Choroid plexus epithelial cell (primary cell): ENCODE data around the gene CCNJ.
"Not testable (repeated sequence)": the region's sequence is repeated elsewhere in the genome, so short reads cannot be mapped to it uniquely, and the experiment has no call there.

Experiments
- DNase-seq: peaks from one replicate; pipeline ENCODE4 v3.0.0-alpha.2; 2010; ENCODE audit warnings: low read depth
- H3K4me3 ChIP-seq: 2 replicates; pipeline ENCODE4 v1.5.1; 2011; ENCODE audit warnings: low read depth, mild to moderate bottlenecking, control low read depth, low read length, moderate library complexity
- CTCF ChIP-seq: conservative IDR thresholded peaks from 2 replicates; pipeline ENCODE4 v1.5.1; 2011; ENCODE audit warnings: low read depth, mild to moderate bottlenecking, control low read depth, inconsistent platforms, low read length, moderate library complexity

Gene CCNJ

DNA sequence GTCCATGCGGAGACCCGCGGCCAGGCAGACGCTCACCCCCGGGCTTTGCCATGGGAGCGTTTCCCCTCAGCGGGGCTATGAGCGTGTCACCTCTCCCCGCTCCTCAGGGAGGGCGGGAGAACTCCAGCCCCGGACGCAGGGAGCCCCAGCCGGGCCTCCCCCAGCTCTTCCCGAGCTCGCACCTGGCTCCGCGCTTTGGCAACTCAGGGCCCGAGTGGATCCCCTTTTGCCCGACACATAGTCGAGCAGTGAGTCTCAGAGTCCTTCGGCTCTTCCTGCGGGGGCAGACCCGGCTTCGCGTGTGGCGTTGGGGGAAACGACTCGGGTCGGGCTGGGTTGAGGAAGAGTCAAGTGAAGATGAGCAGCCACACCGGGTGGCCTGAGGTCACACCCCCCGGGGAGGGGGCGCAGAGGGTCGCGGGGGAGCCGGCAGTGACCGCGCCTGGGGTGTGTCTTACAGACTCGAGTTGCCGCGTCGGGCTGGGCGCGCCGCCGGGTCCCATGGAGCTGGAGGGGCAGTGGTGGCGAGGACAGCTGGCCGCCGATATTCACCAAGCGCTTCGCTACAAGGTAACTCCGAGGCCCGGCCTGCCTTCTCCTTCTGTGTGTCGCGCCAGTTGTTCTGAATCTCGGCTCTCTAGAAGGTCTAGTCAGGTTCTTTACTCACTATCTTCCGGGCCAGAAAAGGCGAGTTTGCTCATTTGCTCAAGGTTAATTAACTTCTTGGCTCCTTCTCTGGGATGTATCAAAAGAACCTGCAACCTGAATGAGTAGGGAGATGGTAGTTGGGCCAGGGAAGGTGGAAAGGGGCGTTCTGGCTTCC lies 721 bp downstream of the CCNJ start:
- H3K4me3 ChIP-seq, result peak overlapping the region; percentile 81
- peak; percentile 43 for DNase-seq
- TF ChIP-seq CTCF, result no peak

DNA sequence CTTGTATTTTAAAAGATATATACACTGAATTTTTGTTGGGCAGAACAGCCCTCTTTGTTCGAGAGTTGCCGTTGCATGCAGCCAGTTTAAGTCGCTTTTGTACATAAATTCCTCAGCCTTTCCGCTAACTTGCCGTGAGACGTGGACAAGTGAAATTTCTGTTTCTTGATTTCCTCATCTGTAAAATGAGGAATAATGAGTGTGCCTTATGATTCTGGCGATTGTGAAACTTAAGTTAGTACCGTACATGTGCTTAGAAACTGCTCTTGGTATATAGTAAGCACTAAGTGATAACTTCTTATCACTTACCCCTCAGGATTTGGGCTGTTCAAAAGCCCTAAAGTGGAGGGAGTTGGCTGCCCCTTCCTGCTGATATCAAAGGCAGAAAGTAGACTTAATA lies 1.4 kb downstream of the CCNJ start:
- TF ChIP-seq CTCF, result no peak
- DNase-seq, result peak; percentile 69
- peak overlapping the region; percentile 81 for H3K4me3 ChIP-seq

GRCh38 chr10:96046546-96046945 lies 3.2 kb downstream of the CCNJ start:
- no peak overlapping the region for H3K4me3 ChIP-seq
- no peak for TF ChIP-seq CTCF
- no peak for DNase-seq

DNA sequence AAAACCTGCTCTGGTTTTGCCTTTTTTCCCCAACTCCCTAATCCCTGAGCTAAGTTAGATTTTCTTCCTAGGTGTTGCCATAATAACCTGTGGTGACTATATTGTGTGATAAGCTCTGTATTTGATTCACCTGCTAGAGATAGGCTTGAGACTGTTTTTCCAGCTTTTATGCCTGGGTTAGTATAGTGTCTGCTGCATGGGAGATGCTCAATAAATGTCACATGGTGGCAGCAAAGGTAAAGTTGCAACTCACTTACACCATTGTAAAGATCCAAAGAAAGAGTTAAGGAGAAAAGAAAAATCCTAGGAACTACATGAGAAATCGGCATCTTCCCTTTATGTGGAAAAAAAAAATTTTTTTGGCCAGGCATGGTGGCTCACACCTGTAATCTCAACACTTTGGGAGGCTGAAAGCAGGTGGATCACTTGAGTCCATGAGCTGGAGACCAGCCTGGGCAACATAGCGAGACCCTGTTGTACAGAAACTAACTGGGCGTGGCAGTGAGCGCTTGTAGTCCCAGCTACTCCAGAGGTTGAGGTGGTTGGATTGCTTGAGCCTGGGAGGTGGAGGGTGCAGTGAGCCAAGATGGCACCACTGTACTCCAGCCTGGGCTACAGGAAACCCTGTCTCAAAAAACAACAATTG lies 3.7 kb downstream of the CCNJ start:
- peak; percentile 18 for DNase-seq
- TF ChIP-seq CTCF, result no peak
- H3K4me3 ChIP-seq, result no peak overlapping the region

DNA sequence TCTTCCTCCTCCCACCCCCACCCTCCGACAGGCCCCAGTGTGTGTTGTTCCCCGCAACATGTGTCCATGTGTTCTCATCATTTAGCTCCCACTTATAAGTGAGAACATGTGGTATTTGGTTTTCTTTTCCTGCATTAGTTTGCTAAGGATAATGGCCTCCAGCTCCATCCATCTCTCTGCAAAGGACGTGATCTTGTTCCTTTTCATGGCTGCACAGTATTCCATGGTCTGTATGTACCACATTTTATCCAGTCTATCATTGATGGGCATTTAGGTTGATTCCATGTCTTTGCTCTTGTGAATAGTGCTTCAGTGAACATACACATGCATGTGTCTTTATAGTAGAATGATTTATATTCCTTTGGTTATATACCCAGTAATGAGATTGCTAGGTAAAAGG lies 4.5 kb downstream of the CCNJ start:
- not testable (repeated sequence) for DNase-seq, H3K4me3 ChIP-seq

DNA sequence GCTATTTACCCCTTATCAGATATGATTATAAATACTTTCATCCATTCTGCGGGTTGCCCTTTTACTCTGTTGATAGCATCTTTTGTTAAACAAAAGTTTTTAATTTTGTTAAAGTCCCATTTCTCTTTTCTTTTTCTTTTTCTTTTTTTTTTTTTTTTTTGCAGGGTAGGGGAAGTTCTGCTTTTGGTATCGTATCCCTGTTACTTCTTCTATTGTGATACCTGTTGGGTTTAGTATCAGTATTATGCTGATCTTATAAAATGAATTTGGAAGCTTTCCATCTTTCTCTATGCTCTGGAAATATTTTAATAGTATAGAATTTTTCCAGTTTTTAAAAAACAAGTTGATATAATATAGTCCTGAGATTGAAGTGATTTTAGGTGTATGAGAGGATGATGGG lies 6.0 kb downstream of the CCNJ start:
- no peak for DNase-seq
- H3K4me3 ChIP-seq, result no peak overlapping the region
- no peak for TF ChIP-seq CTCF

DNA sequence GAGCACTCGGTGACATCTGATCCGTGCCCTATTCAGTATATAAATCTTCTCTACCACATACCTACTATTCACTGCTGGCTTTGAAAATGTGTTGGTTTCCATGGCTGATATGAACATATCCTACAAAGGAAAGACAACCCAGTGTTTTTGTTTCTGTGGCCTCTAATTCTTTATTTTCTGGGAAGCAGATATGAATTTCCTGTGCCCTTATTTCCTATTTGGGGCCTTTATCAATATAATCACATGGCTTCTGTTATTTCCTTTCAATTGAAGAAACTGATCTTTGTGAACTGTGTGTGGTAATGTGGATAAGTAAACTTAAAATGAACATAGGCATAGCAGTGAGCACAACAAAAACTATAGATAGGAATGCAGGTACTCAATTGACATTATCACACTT lies 10.6 kb downstream of the CCNJ start:
- DNase-seq, result no peak
- no peak for TF ChIP-seq CTCF
- H3K4me3 ChIP-seq, result no peak overlapping the region
